IMR-90 (cell line): ENCODE measurements around the gene SIAH2. TPM values are rescaled to one million over a fixed set of nuclear protein-coding genes. Genes with fewer than 3 reads are reported as not detected.

Source experiments
- ATAC-seq: fragments of 200-7000 bp; cut with Tn5 transposase; 2 replicates; pipeline ENCODE4 v1.9.1; 2020; ENCODE audit warnings: low read depth, mild to moderate bottlenecking, moderate library complexity
- BruUV-seq: library from RNA; stranded (reverse); fragments of 400-500 nt; replicated peaks from 2 replicates; lab custom pipeline; 2021; lab: Mats Ljungman, UMichigan
- CTCF ChIA-PET: fragments of 300-600 bp; formaldehyde crosslinking; extraction: SDS; loops from one replicate; lab custom pipeline; 2021; ENCODE audit warnings: antibody characterized with exemption; lab: Yijun Ruan, JAX
- POLR2A ChIA-PET: fragments of 300-600 bp; sonication (Branson Sonifier 250); formaldehyde crosslinking; loops from one replicate; lab custom pipeline; 2022; ENCODE audit warnings: antibody characterized with exemption; ENCODE audit not compliant: unreplicated experiment; lab: Charles Lee
- DNase-seq: peaks from one replicate; pipeline ENCODE4 v3.0.0; 2013
- H2AFZ ChIP-seq: replicated peaks from 2 replicates; pipeline ENCODE3; 2013; ENCODE audit warnings: low read length, mild to moderate bottlenecking; ENCODE audit not compliant: poor library complexity
- H2AK5ac ChIP-seq: 2 replicates; pipeline ENCODE4 v1.6.1; 2013; ENCODE audit warnings: low read depth, low read length, inconsistent platforms
- H2AK9ac ChIP-seq: replicated peaks from 2 replicates; pipeline ENCODE3; 2013; ENCODE audit warnings: mild to moderate bottlenecking, low read depth, low read length, moderate library complexity; ENCODE audit not compliant: poor library complexity
- H2BK120ac ChIP-seq: 2 replicates; pipeline ENCODE4 v1.6.1; 2013; ENCODE audit warnings: low read depth, low read length, inconsistent platforms
- H2BK15ac ChIP-seq: 3 replicates; pipeline ENCODE4 v1.6.1; 2013; ENCODE audit warnings: low read depth, low read length, inconsistent platforms
- H2BK20ac ChIP-seq: 2 replicates; pipeline ENCODE4 v1.6.1; 2013; ENCODE audit warnings: low read depth, mild to moderate bottlenecking, inconsistent platforms, low read length, moderate library complexity
- H2BK5ac ChIP-seq: 2 replicates; pipeline ENCODE4 v1.6.1; 2013; ENCODE audit warnings: mild to moderate bottlenecking, low read depth, low read length, inconsistent platforms; ENCODE audit not compliant: poor library complexity, severe bottlenecking
- H3K14ac ChIP-seq: replicated peaks from 2 replicates; pipeline ENCODE4 v1.6.1; 2013; ENCODE audit warnings: low read depth, low read length, inconsistent platforms
- H3K18ac ChIP-seq: 2 replicates; pipeline ENCODE4 v1.6.1; 2013; ENCODE audit warnings: low read depth, low read length, control low read depth
- H3K23ac ChIP-seq: 2 replicates; pipeline ENCODE4 v1.6.1; 2013; ENCODE audit warnings: low read depth, low read length, inconsistent platforms
- H3K27ac ChIP-seq: 2 replicates; pipeline ENCODE4 v1.5.1; 2013; ENCODE audit warnings: mild to moderate bottlenecking, control low read depth, low read length; ENCODE audit not compliant: insufficient read depth
- H3K27me3 ChIP-seq: 2 replicates; pipeline ENCODE4 v1.6.1; 2013; ENCODE audit warnings: low read length; ENCODE audit not compliant: control insufficient read depth, insufficient read depth
- H3K36me3 ChIP-seq: 2 replicates; pipeline ENCODE4 v1.6.1; 2013; ENCODE audit warnings: low read length, mixed read lengths; ENCODE audit not compliant: control insufficient read depth, insufficient read depth
- H3K4ac ChIP-seq: 2 replicates; pipeline ENCODE4 v1.6.1; 2013; ENCODE audit warnings: low read depth, low read length, inconsistent platforms
- H3K4me1 ChIP-seq: 2 replicates; pipeline ENCODE4 v1.6.1; 2013; ENCODE audit warnings: low read length, mixed read lengths; ENCODE audit not compliant: control insufficient read depth, insufficient read depth
- H3K4me2 ChIP-seq: 2 replicates; pipeline ENCODE4 v1.6.1; 2013; ENCODE audit warnings: low read depth, mild to moderate bottlenecking, control low read depth, low read length, moderate library complexity
- H3K4me3 ChIP-seq: 2 replicates; pipeline ENCODE4 v1.5.1; 2013; ENCODE audit warnings: low read depth, mild to moderate bottlenecking, control low read depth, low read length, moderate library complexity; ENCODE audit not compliant: insufficient read depth
- H3K56ac ChIP-seq: 2 replicates; pipeline ENCODE4 v1.6.1; 2013; ENCODE audit warnings: low read length, inconsistent platforms; ENCODE audit not compliant: insufficient read depth; ENCODE audit errors: extremely low read depth
- H3K79me1 ChIP-seq, 2 experiments: 2 replicates each; pipeline ENCODE4 v1.6.1; 2013; ENCODE audit warnings: low read length in 2 of 2, inconsistent platforms in 1 of 2, low read depth in 1 of 2
- H3K9ac ChIP-seq: 2 replicates; pipeline ENCODE4 v1.6.1; 2013; ENCODE audit warnings: low read depth, low read length, control low read depth
- H3K9me1 ChIP-seq: 2 replicates; pipeline ENCODE4 v1.6.1; 2013; ENCODE audit warnings: low read length, inconsistent platforms; ENCODE audit not compliant: insufficient read depth
- H3K9me3 ChIP-seq: 2 replicates; pipeline ENCODE4 v1.6.1; 2013; ENCODE audit warnings: low read length; ENCODE audit not compliant: control insufficient read depth, insufficient read depth
- H4K20me1 ChIP-seq: 2 replicates; pipeline ENCODE4 v1.6.1; 2013; ENCODE audit warnings: low read length, inconsistent platforms; ENCODE audit not compliant: insufficient read depth
- H4K5ac ChIP-seq: 2 replicates; pipeline ENCODE4 v1.6.1; 2013; ENCODE audit warnings: mild to moderate bottlenecking, low read depth, low read length, control low read depth
- H4K8ac ChIP-seq, 2 experiments: 2 replicates each; pipeline ENCODE4 v1.6.1; 2013; ENCODE audit warnings: low read depth in 2 of 2, low read length in 2 of 2, control low read depth in 1 of 2, inconsistent platforms in 1 of 2
- H4K91ac ChIP-seq: 2 replicates; pipeline ENCODE4 v1.6.1; 2013; ENCODE audit warnings: low read depth, low read length, inconsistent platforms; ENCODE audit not compliant: insufficient read depth
- ELK1 ChIP-seq: fragments of 150-350 bp; IDR thresholded peaks from 2 replicates; pipeline ENCODE4 v1.6.1; 2016; ENCODE audit warnings: low read depth, mild to moderate bottlenecking, low read length, moderate library complexity, borderline replicate concordance
- WGBS, 2 experiments: methylation state at CpG; one replicate each; pipeline versions ENCODE4 v1.1.5 to v1.1.7; 2013; ENCODE audit warnings: missing lambda C conversion rate in 2 of 2; ENCODE audit not compliant: insufficient read length in 1 of 2; ENCODE audit errors: extremely low coverage in 2 of 2; 5-methylcytosine and 5-hydroxymethylcytosine counted together
- dilution Hi-C: fragments of 300-500 bp; cut with HindIII; formaldehyde crosslinking; loops from one replicate; pipeline ENCODE4 v1.14.3; 2018; ENCODE audit warnings: low sequenced_read_pairs; ENCODE audit not compliant: unreplicated experiment
- in situ Hi-C: fragments of 300-500 bp; cut with MboI; formaldehyde crosslinking; loops from 3 replicates; pipeline ENCODE4 v1.14.3; 2019; ENCODE audit warnings: low sequenced_read_pairs, inconsistent platforms, mixed read lengths
- intact Hi-C: fragments of 100-400 bp; cut with micrococcal nuclease; formaldehyde crosslinking; loops from 2 replicates; pipeline ENCODE4 v1.10.0; 2022
- polyA plus RNA-seq, 3 experiments: library from polyadenylated mRNA; depleted of rRNA; stranded (reverse); fragments of >200 nt; gene quantifications; 2 replicates each; pipeline ENCODE4 v1.2.3, GENCODE V29; 2012; ENCODE audit warnings: low replicate concordance in 1 of 3
- total RNA-seq: library from RNA; depleted of rRNA; stranded (reverse); fragments of >200 nt; gene quantifications from 2 replicates; pipeline ENCODE4 v1.2.3, GENCODE V29; 2012

SIAH2 gene
- total and polyA plus RNA-seq, 2 of the 4 experiments (the other 2 are of a cell fraction): 24.7 to 61.8 TPM

GRCh38 chr3:150749255-150749654 is 13.7 kb downstream of the SIAH2 start:
- in situ Hi-C loops: no loop called here
- Histone ChIP-seq H2BK20ac (no peak overlapping the region), H3K4ac (no peak overlapping the region), H2BK120ac (no peak overlapping the region), H3K14ac (no peak overlapping the region), H3K56ac (no peak overlapping the region), H3K4me3 (no peak overlapping the region), H3K27ac (no peak overlapping the region), H2BK5ac (no peak overlapping the region), H3K23ac (no peak overlapping the region), H2AK5ac (no peak overlapping the region), H4K5ac (no peak overlapping the region), H3K9me1 (peaks cover 23% of the 10 kb centered on the region; the same call in 1 of the 2 replicates), H4K8ac (no peak overlapping the region), H3K4me1 (peaks cover 14% of the 10 kb centered on the region), H2AFZ (no peak overlapping the region), H3K4me2 (no peak overlapping the region), H3K18ac (no peak overlapping the region), H3K9me3 (no peaks in the 10 kb centered on the region), H4K20me1 (peaks cover 83% of the 10 kb centered on the region), H3K36me3 (peaks cover 4% of the 10 kb centered on the region; the same call in 1 of the 2 replicates), H3K79me1 (peaks cover 33 to 87% of the 10 kb centered on the region in 2 experiments), H2AK9ac (no peak overlapping the region), H3K27me3 (no peaks in the 10 kb centered on the region), H2BK15ac (no peak overlapping the region), H3K9ac (no peak overlapping the region), H4K91ac (no peak overlapping the region)
- BruUV-seq: no TSS peak
- no CpG with 5 or more reads among the region's 6 CpGs for whole genome bisulfite sequencing, 2 experiments
- intact Hi-C loops: no loop called here
- no peak for TF ChIP-seq ELK1
- POLR2A ChIA-PET: no interaction called here
- CTCF ChIA-PET: no interaction called here
- DNase-seq (no peak), ATAC-seq (no peak)
- dilution Hi-C loops: no loop called here
